Breast epithelium (tissue), 4 donors: ENCODE data around the gene FBN1. TPM values are rescaled to one million over a fixed set of nuclear protein-coding genes. Genes with fewer than 3 reads are reported as not detected.

Experiments
- DNase-seq, 2 donors: peaks; one replicate each; pipeline ENCODE4 v3.0.0-alpha.2; 2019; ENCODE audit warnings: low spot score in 2 of 2
- H3K27ac ChIP-seq, 2 donors: fragments of 200-600 bp; sonication (generic) in 1 of 2; one replicate each; pipeline ENCODE4 v1.5.1; 2016 to 2019; ENCODE audit warnings: mild to moderate bottlenecking in 1 of 2
- H3K27me3 ChIP-seq, 2 donors: fragments of 200-600 bp; sonication (generic) in 1 of 2; one replicate each; pipeline versions ENCODE4 v1.5.1 to v1.6.0; 2017 to 2019; ENCODE audit warnings: control low read depth in 1 of 2, mild to moderate bottlenecking in 1 of 2
- H3K36me3 ChIP-seq: fragments of 200-600 bp; one replicate; pipeline ENCODE4 v1.5.1; 2019
- H3K4me1 ChIP-seq, 2 donors: fragments of 200-600 bp; sonication (generic); one replicate each; pipeline ENCODE4 v1.5.1; 2016 to 2019; ENCODE audit warnings: control low read depth in 1 of 2
- H3K4me3 ChIP-seq, 3 donors: fragments of 200-600 bp; sonication (generic); 1 replicate in 2 of 3; 2 replicates in 1 of 3; pipeline ENCODE4 v1.5.1; 2016 to 2019; ENCODE audit warnings: mild to moderate bottlenecking in 3 of 3, moderate library complexity in 2 of 3
- H3K9me3 ChIP-seq, 2 donors: fragments of 200-600 bp; sonication (generic) in 1 of 2; one replicate each; pipeline ENCODE4 v1.5.1; 2016 to 2019; ENCODE audit warnings: control low read depth in 1 of 2
- CTCF ChIP-seq, 3 donors: fragments of 450-650 bp; IDR thresholded peaks; one replicate each; pipeline ENCODE4 v1.5.1; 2016 to 2017; ENCODE audit warnings: antibody characterized with exemption in 3 of 3, mild to moderate bottlenecking in 3 of 3, moderate library complexity in 3 of 3
- POLR2A ChIP-seq: fragments of 450-650 bp; IDR thresholded peaks from one replicate; pipeline ENCODE4 v1.6.1; 2016; ENCODE audit warnings: antibody characterized with exemption, mild to moderate bottlenecking, moderate library complexity
- POLR2AphosphoS5 ChIP-seq, 3 donors: sonication (generic); formaldehyde crosslinking; IDR thresholded peaks; one replicate each; pipeline ENCODE4 v1.6.1; 2017; ENCODE audit warnings: antibody characterized with exemption in 3 of 3
- intact Hi-C: fragments of 100-400 bp; cut with DNase I; formaldehyde crosslinking; loops from one replicate; pipeline ENCODE4 v1.15.1; 2023; ENCODE audit warnings: low total_unique reads
- total RNA-seq, 3 donors: library from RNA; depleted of rRNA; stranded (reverse); fragments of >200 nt; gene quantifications; one replicate each; pipeline ENCODE4 v1.1.0, GENCODE V29; 2016

Gene FBN1
- total RNA-seq, 3 donors from 2014 or later = 38.5 to 210 (median 83.2) TPM

GRCh38 chr15:48569591-48570302 lies 75.8 kb downstream of the FBN1 start:
- Histone ChIP-seq H3K27ac (no peak overlapping the region), H3K4me3 (no peak overlapping the region), H3K27me3 (no peaks in the 10 kb centered on the region), H3K4me1 (no peaks in the 10 kb centered on the region), H3K9me3 (no peaks in the 10 kb centered on the region), H3K36me3 (no peaks in the 10 kb centered on the region)
- no peak for DNase-seq
- TF ChIP-seq CTCF (IDR thresholded peaks at IDR 0.05) (no peak), POLR2AphosphoS5 (IDR thresholded peaks at IDR 0.05) (no peak), POLR2A (no peak)
- intact Hi-C loops = no loop called here

- no peaks in the 10 kb centered on the region for H3K27me3 ChIP-seq
- H3K36me3 ChIP-seq = no peaks in the 10 kb centered on the region
- intact Hi-C loops = no loop called here
- no peak overlapping the region for H3K4me3 ChIP-seq
- H3K27ac ChIP-seq = no peak overlapping the region
- no peaks in the 10 kb centered on the region for H3K9me3 ChIP-seq
- no peaks in the 10 kb centered on the region for H3K4me1 ChIP-seq
- no peak for DNase-seq
- no peak for TF ChIP-seq POLR2AphosphoS5 (IDR thresholded peaks at IDR 0.05)
- TF ChIP-seq CTCF (IDR thresholded peaks at IDR 0.05) = no peak
- no peak for TF ChIP-seq POLR2A
Observed at GRCh38 chr15:48566668-48567067, 78.8 kb downstream of the FBN1 start.

- Histone ChIP-seq H3K4me3 (no peak overlapping the region), H3K36me3 (no peaks in the 10 kb centered on the region), H3K4me1 (no peaks in the 10 kb centered on the region), H3K27me3 (no peaks in the 10 kb centered on the region), H3K9me3 (no peaks in the 10 kb centered on the region), H3K27ac (peak overlapping the region in 1 of 2 donors; percentile 23)
- intact Hi-C loops = no loop called here
- TF ChIP-seq POLR2AphosphoS5 (IDR thresholded peaks at IDR 0.05) (no peak), POLR2A (no peak)
- DNase-seq = no peak
Observed at GRCh38 chr15:48565560-48566482, 79.7 kb downstream of the FBN1 start.

- H3K9me3 ChIP-seq = no peaks in the 10 kb centered on the region
- no peak overlapping the region for H3K4me3 ChIP-seq
- H3K27ac ChIP-seq = no peak overlapping the region
- intact Hi-C loops = no loop called here
- TF ChIP-seq POLR2AphosphoS5 (IDR thresholded peaks at IDR 0.05) = no peak
- no peak for TF ChIP-seq POLR2A
- TF ChIP-seq CTCF (IDR thresholded peaks at IDR 0.05) = no peak
- H3K27me3 ChIP-seq = no peaks in the 10 kb centered on the region
- no peaks in the 10 kb centered on the region for H3K4me1 ChIP-seq
- no peak for DNase-seq
- H3K36me3 ChIP-seq = no peaks in the 10 kb centered on the region
Observed at GRCh38 chr15:48564690-48565089, 80.8 kb downstream of the FBN1 start.

GRCh38 chr15:48563934-48564333 lies 81.6 kb downstream of the FBN1 start:
- Histone ChIP-seq H3K27ac (no peak overlapping the region), H3K4me1 (no peaks in the 10 kb centered on the region), H3K27me3 (no peaks in the 10 kb centered on the region), H3K9me3 (no peaks in the 10 kb centered on the region), H3K4me3 (no peak overlapping the region), H3K36me3 (no peaks in the 10 kb centered on the region)
- DNase-seq = no peak
- no peak for TF ChIP-seq POLR2A
- intact Hi-C loops = no loop called here
